Measurements from ENCODE around the gene ITIH5. TPM values are rescaled to one million over a fixed set of nuclear protein-coding genes. Genes with fewer than 3 reads are reported as not detected.

ITIH5 gene
- total and polyA plus RNA-seq, 2 of the 8 experiments (the other 6 are each of a cell fraction or from before 2014, with no cell fraction given), result 5.8 to 7.6 TPM

- no peak for TF ChIP-seq USF2 (IDR thresholded peaks at IDR 0.05; ENCODE audit: low read length)
- TF ChIP-seq BRCA1 (IDR thresholded peaks at IDR 0.05; ENCODE audit: low read depth, low read length), result no peak
- TF ChIP-seq ZNF274 (IDR thresholded peaks at IDR 0.05; ENCODE audit: borderline replicate concordance, extremely low read depth, low read length), result no peak
- no peak for TF ChIP-seq CREB1 (IDR thresholded peaks at IDR 0.05)
- no peak for TF ChIP-seq HDAC2 (IDR thresholded peaks at IDR 0.05; ENCODE audit: borderline replicate concordance in 1 of 2, low read depth in 2 of 2, low read length in 2 of 2)
- no peak for TF ChIP-seq ATF3 (IDR thresholded peaks at IDR 0.05; ENCODE audit: insufficient read depth, low read depth, low read length)
- no peak for TF ChIP-seq JUND (IDR thresholded peaks at IDR 0.05; ENCODE audit: low read length)
- TF ChIP-seq RBBP5 (IDR thresholded peaks at IDR 0.05; ENCODE audit: borderline replicate concordance, low read depth, low read length), result no peak
- TF ChIP-seq RAD21 (IDR thresholded peaks at IDR 0.05 in 1 of 2, conservative IDR thresholded peaks at IDR 0.05 in 1 of 2; ENCODE audit: low read depth in 2 of 2, low read length in 2 of 2), result no peak
- TF ChIP-seq CBX5 (IDR thresholded peaks at IDR 0.05; ENCODE audit: low read depth, low read length), result no peak
- no peak for TF ChIP-seq BCL11A (IDR thresholded peaks at IDR 0.05; ENCODE audit: low read depth in 2 of 2, low read length in 2 of 2)
- no peak for TF ChIP-seq CTBP2 (IDR thresholded peaks at IDR 0.05; ENCODE audit: borderline replicate concordance, insufficient read depth, insufficient read length, low read length)
These were observed 120.3 kb downstream of the ITIH5 start (continued) for GRCh38 chr10:7546385-7546967.

All from H1 (cell line).